Muscle layer of colon (tissue), 2 donors: Measurements from ENCODE around the gene CLDN14.

Experiments
- H3K27ac ChIP-seq: one replicate; pipeline ENCODE4 v1.7.0; 2013; ENCODE audit warnings: low read depth, mild to moderate bottlenecking, low read length, moderate library complexity
- H3K27me3 ChIP-seq, 2 donors: one replicate each; pipeline ENCODE4 v1.7.0; 2013; ENCODE audit warnings: low read length in 2 of 2, mild to moderate bottlenecking in 2 of 2; ENCODE audit not compliant: insufficient read depth in 2 of 2, control insufficient read depth in 1 of 2
- H3K36me3 ChIP-seq: one replicate; pipeline ENCODE4 v1.7.0; 2013; ENCODE audit warnings: mild to moderate bottlenecking, low read length; ENCODE audit not compliant: insufficient read depth
- H3K4me1 ChIP-seq: one replicate; pipeline ENCODE4 v1.7.0; 2013; ENCODE audit warnings: mild to moderate bottlenecking, low read length; ENCODE audit not compliant: insufficient read depth
- H3K4me3 ChIP-seq, 2 donors: one replicate each; pipeline ENCODE4 v1.7.0; 2013; ENCODE audit warnings: low read length in 2 of 2, low read depth in 1 of 2, mild to moderate bottlenecking in 1 of 2, moderate library complexity in 1 of 2
- H3K9ac ChIP-seq: one replicate; pipeline ENCODE4 v1.7.0; 2013; ENCODE audit warnings: low read length
- H3K9me3 ChIP-seq: one replicate; pipeline ENCODE4 v1.7.0; 2013; ENCODE audit warnings: mild to moderate bottlenecking, low read length
- donor health status: abdominal sarcoma.
- donor health status: Adenocarcinoma of cecum.

The CLDN14 gene

GRCh38 chr21:36511484-36512220 is 31.7 kb upstream of the CLDN14 start:
- Histone ChIP-seq H3K27me3 (no peaks in the 10 kb centered on the region), H3K9me3 (no peaks in the 10 kb centered on the region), H3K4me1 (no peaks in the 10 kb centered on the region), H3K9ac (no peak overlapping the region), H3K36me3 (no peaks in the 10 kb centered on the region), H3K27ac (no peak overlapping the region), H3K4me3 (no peak overlapping the region)

GRCh38 chr21:36510911-36511310 is 31.0 kb upstream of the CLDN14 start:
- H3K4me3 ChIP-seq, result no peak overlapping the region
- H3K4me1 ChIP-seq, result no peaks in the 10 kb centered on the region
- H3K9ac ChIP-seq, result no peak overlapping the region
- no peaks in the 10 kb centered on the region for H3K36me3 ChIP-seq
- H3K9me3 ChIP-seq, result no peaks in the 10 kb centered on the region
- H3K27me3 ChIP-seq, result no peaks in the 10 kb centered on the region
- H3K27ac ChIP-seq, result no peak overlapping the region

GRCh38 chr21:36509973-36510664 is 30.2 kb upstream of the CLDN14 start:
- H3K9ac ChIP-seq, result no peak overlapping the region
- no peak overlapping the region for H3K27ac ChIP-seq
- no peaks in the 10 kb centered on the region for H3K27me3 ChIP-seq

GRCh38 chr21:36508948-36509347 is 29.0 kb upstream of the CLDN14 start:
- H3K27me3 ChIP-seq, result no peaks in the 10 kb centered on the region

More at GRCh38 chr21:36509973-36510664, 30.2 kb upstream of the CLDN14 start:
- Histone ChIP-seq H3K4me1 (peaks cover 4% of the 10 kb centered on the region), H3K36me3 (no peaks in the 10 kb centered on the region), H3K9me3 (no peaks in the 10 kb centered on the region), H3K4me3 (no peak overlapping the region)

GRCh38 chr21:36507397-36508018 is 27.6 kb upstream of the CLDN14 start:
- H3K9me3 ChIP-seq, result no peaks in the 10 kb centered on the region
- peaks cover 4% of the 10 kb centered on the region for H3K4me1 ChIP-seq
- no peak overlapping the region for H3K9ac ChIP-seq
- H3K36me3 ChIP-seq, result no peaks in the 10 kb centered on the region
- H3K27ac ChIP-seq, result no peak overlapping the region
- H3K4me3 ChIP-seq, result no peak overlapping the region
- no peaks in the 10 kb centered on the region for H3K27me3 ChIP-seq

More at GRCh38 chr21:36508948-36509347, 29.0 kb upstream of the CLDN14 start:
- Histone ChIP-seq H3K9me3 (no peaks in the 10 kb centered on the region), H3K4me1 (peaks cover 4% of the 10 kb centered on the region), H3K36me3 (no peaks in the 10 kb centered on the region), H3K9ac (no peak overlapping the region), H3K4me3 (no peak overlapping the region), H3K27ac (no peak overlapping the region)

- H3K4me1 ChIP-seq, result peaks cover 4% of the 10 kb centered on the region
- no peaks in the 10 kb centered on the region for H3K36me3 ChIP-seq
- no peaks in the 10 kb centered on the region for H3K9me3 ChIP-seq
- no peak overlapping the region for H3K27ac ChIP-seq
- no peak overlapping the region for H3K9ac ChIP-seq
- H3K27me3 ChIP-seq, result no peaks in the 10 kb centered on the region
- H3K4me3 ChIP-seq, result no peak overlapping the region
Measured at GRCh38 chr21:36506482-36506881, 26.6 kb upstream of the CLDN14 start.

GRCh38 chr21:36504067-36505058 is 24.4 kb upstream of the CLDN14 start:
- Histone ChIP-seq H3K27me3 (no peaks in the 10 kb centered on the region), H3K9me3 (no peaks in the 10 kb centered on the region), H3K4me1 (peaks cover 4% of the 10 kb centered on the region), H3K36me3 (no peaks in the 10 kb centered on the region), H3K4me3 (no peak overlapping the region), H3K9ac (no peak overlapping the region), H3K27ac (no peak overlapping the region)

- no peaks in the 10 kb centered on the region for H3K27me3 ChIP-seq
- H3K4me1 ChIP-seq, result peaks cover 4% of the 10 kb centered on the region
- no peaks in the 10 kb centered on the region for H3K9me3 ChIP-seq
- no peak overlapping the region for H3K27ac ChIP-seq
- no peaks in the 10 kb centered on the region for H3K36me3 ChIP-seq
- H3K9ac ChIP-seq, result no peak overlapping the region
- H3K4me3 ChIP-seq, result no peak overlapping the region
Measured at GRCh38 chr21:36502365-36502764, 22.4 kb upstream of the CLDN14 start.

- Histone ChIP-seq H3K9me3 (no peaks in the 10 kb centered on the region), H3K27ac (no peak overlapping the region), H3K27me3 (no peaks in the 10 kb centered on the region), H3K4me1 (peaks cover 4% of the 10 kb centered on the region), H3K9ac (no peak overlapping the region), H3K4me3 (no peak overlapping the region), H3K36me3 (no peaks in the 10 kb centered on the region)
Measured at GRCh38 chr21:36501589-36501892, 21.6 kb upstream of the CLDN14 start.

GRCh38 chr21:36499578-36500471 is 19.9 kb upstream of the CLDN14 start:
- H3K27me3 ChIP-seq, result no peaks in the 10 kb centered on the region
- no peak overlapping the region for H3K9ac ChIP-seq
- no peaks in the 10 kb centered on the region for H3K4me1 ChIP-seq
- no peak overlapping the region for H3K27ac ChIP-seq
- H3K36me3 ChIP-seq, result no peaks in the 10 kb centered on the region
- no peak overlapping the region for H3K4me3 ChIP-seq
- H3K9me3 ChIP-seq, result no peaks in the 10 kb centered on the region
